HG03575 (cell line): ENCODE results near the gene HEBP1.

ENCODE experiments used
- ATAC-seq: cut with Tn5 transposase; IDR thresholded peaks from one replicate; pipeline ENCODE4 v1.9.1; 2021; ENCODE audit not compliant: unreplicated experiment, insufficient number of reproducible peaks, low FRiP score; ENCODE audit errors: extremely low read depth

HEBP1 gene

GRCh38 chr12:12927211-12928079 lies 72.6 kb downstream of the HEBP1 start:
- ATAC-seq = no peak

- no peak for ATAC-seq
These were observed 73.4 kb downstream of the HEBP1 start for GRCh38 chr12:12926571-12927071.

GRCh38 chr12:12925388-12925787 lies 74.7 kb downstream of the HEBP1 start:
- no peak for ATAC-seq
